Progenitor cell of endocrine pancreas (in vitro differentiated cells): ENCODE results near the gene ACTL10. TPM values are rescaled to one million over a fixed set of nuclear protein-coding genes. Genes with fewer than 3 reads are reported as not detected.

Source experiments
- DNase-seq: peaks from one replicate; pipeline ENCODE4 v3.0.0; 2021; ENCODE audit warnings: low spot score; ENCODE audit not compliant: unreplicated experiment
- H3K27ac Mint-ChIP-seq: 2 replicates; pipeline ENCODE4 v1.8.0; 2021; ENCODE audit warnings: mild to moderate bottlenecking, moderate library complexity, mixed read lengths
- H3K27me3 Mint-ChIP-seq: 2 replicates; pipeline ENCODE4 v1.8.0; 2021; ENCODE audit warnings: mixed read lengths
- H3K36me3 Mint-ChIP-seq: 2 replicates; pipeline ENCODE4 v1.8.0; 2022; ENCODE audit warnings: mixed read lengths; ENCODE audit not compliant: insufficient read depth
- H3K4me1 Mint-ChIP-seq: 2 replicates; pipeline ENCODE4 v1.8.0; 2021; ENCODE audit warnings: low read depth, mixed read lengths
- H3K4me3 Mint-ChIP-seq: 2 replicates; pipeline ENCODE4 v1.8.0; 2021; ENCODE audit warnings: low read depth, mild to moderate bottlenecking, moderate library complexity, mixed read lengths
- H3K9me3 Mint-ChIP-seq: 2 replicates; pipeline ENCODE4 v1.8.0; 2021; ENCODE audit warnings: low read depth, mixed read lengths
- CTCF ChIP-seq: fragments of 200-600 bp; sonication (generic); IDR thresholded peaks from one replicate; pipeline ENCODE4 v1.5.0; 2021; ENCODE audit warnings: antibody characterized with exemption, mild to moderate bottlenecking; ENCODE audit not compliant: unreplicated experiment
- total RNA-seq: library from RNA; stranded (reverse); gene quantifications from 2 replicates; pipeline ENCODE4 v1.2.1, GENCODE V29; 2021

The ACTL10 gene
- total RNA-seq, 1 donor from 2014 or later: 0.36 TPM

GRCh38 chr20:33689973-33690372, 23.2 kb downstream of the ACTL10 start:
- DNase-seq: no peak
- H3K4me3 Mint-ChIP-seq: no peak overlapping the region
- H3K9me3 Mint-ChIP-seq: no peaks in the 10 kb centered on the region
- H3K27ac Mint-ChIP-seq: no peak overlapping the region
- H3K27me3 Mint-ChIP-seq: no peaks in the 10 kb centered on the region
- H3K4me1 Mint-ChIP-seq: peaks cover 20% of the 10 kb centered on the region
- no peaks in the 10 kb centered on the region for H3K36me3 Mint-ChIP-seq
- no peak for TF ChIP-seq CTCF

- H3K4me1 Mint-ChIP-seq: peaks cover 13% of the 10 kb centered on the region
- DNase-seq: no peak
- H3K27ac Mint-ChIP-seq: no peak overlapping the region
- peaks cover 3% of the 10 kb centered on the region for H3K36me3 Mint-ChIP-seq
- no peak for TF ChIP-seq CTCF
- H3K4me3 Mint-ChIP-seq: no peak overlapping the region
- H3K9me3 Mint-ChIP-seq: no peaks in the 10 kb centered on the region
- H3K27me3 Mint-ChIP-seq: no peaks in the 10 kb centered on the region
These were observed 26.5 kb downstream of the ACTL10 start for GRCh38 chr20:33693289-33693688.

- Mint-ChIP-seq H3K4me1 (peaks cover 8% of the 10 kb centered on the region), H3K4me3 (no peak overlapping the region), H3K27me3 (no peaks in the 10 kb centered on the region), H3K9me3 (no peaks in the 10 kb centered on the region), H3K27ac (peak overlapping the region; percentile 91), H3K36me3 (peaks cover 3% of the 10 kb centered on the region)
- TF ChIP-seq CTCF: peak; percentile 6
- DNase-seq: no peak
These were observed 27.2 kb downstream of the ACTL10 start for GRCh38 chr20:33693741-33694638.

GRCh38 chr20:33694639-33695012, 27.9 kb downstream of the ACTL10 start:
- no peak for TF ChIP-seq CTCF
- no peak for DNase-seq
- Mint-ChIP-seq H3K36me3 (peaks cover 4% of the 10 kb centered on the region), H3K27ac (peak overlapping the region; percentile 91), H3K4me1 (peaks cover 6% of the 10 kb centered on the region), H3K27me3 (no peaks in the 10 kb centered on the region), H3K9me3 (no peaks in the 10 kb centered on the region), H3K4me3 (no peak overlapping the region)

GRCh38 chr20:33696448-33696847, 29.7 kb downstream of the ACTL10 start:
- peaks cover 4% of the 10 kb centered on the region for H3K36me3 Mint-ChIP-seq
- H3K27me3 Mint-ChIP-seq: no peaks in the 10 kb centered on the region
- no peak overlapping the region for H3K4me3 Mint-ChIP-seq
- DNase-seq: no peak
- TF ChIP-seq CTCF: no peak
- H3K9me3 Mint-ChIP-seq: no peaks in the 10 kb centered on the region
- H3K27ac Mint-ChIP-seq: no peak overlapping the region
- H3K4me1 Mint-ChIP-seq: peaks cover 6% of the 10 kb centered on the region
